SK-N-SH treated with all-trans-retinoic acid at 6 μM for 48 hours (cell line): Measurements from ENCODE around the gene LRRC52.

Source experiments
- ARNTL ChIP-seq: fragments of 450-650 bp; formaldehyde crosslinking; IDR thresholded peaks from 2 replicates; pipeline ENCODE4 v1.5.0; 2020; ENCODE audit warnings: low read depth, mild to moderate bottlenecking, moderate library complexity, borderline replicate concordance
- OSR1 ChIP-seq: fragments of 250-450 bp; sonication (Bioruptor Pico); IDR thresholded peaks from 2 replicates; pipeline ENCODE4 v1.8.0; 2022; ENCODE audit warnings: moderate library complexity, mild to moderate bottlenecking, inconsistent platforms
- PPARA ChIP-seq: fragments of 250-450 bp; sonication (Bioruptor Pico); IDR thresholded peaks from 2 replicates; pipeline ENCODE4 v1.5.0; 2020; ENCODE audit warnings: mild to moderate bottlenecking, borderline replicate concordance
- TOX ChIP-seq: fragments of 250-450 bp; sonication (Bioruptor Pico); IDR thresholded peaks from 2 replicates; pipeline ENCODE4 v1.8.0; 2021; ENCODE audit warnings: mild to moderate bottlenecking, moderate library complexity, borderline replicate concordance
- ZC3H10 ChIP-seq: fragments of 250-450 bp; sonication (Bioruptor Pico); IDR thresholded peaks from 2 replicates; pipeline ENCODE4 v1.5.1; 2021; ENCODE audit warnings: mild to moderate bottlenecking, moderate library complexity
- TF ChIP-seq, protein P1 (sequence below): fragments of 250-450 bp; sonication (Bioruptor Pico); IDR thresholded peaks from 2 replicates; pipeline ENCODE4 v1.8.0; 2020; ENCODE audit warnings: mild to moderate bottlenecking, moderate library complexity, borderline replicate concordance

DNA sequence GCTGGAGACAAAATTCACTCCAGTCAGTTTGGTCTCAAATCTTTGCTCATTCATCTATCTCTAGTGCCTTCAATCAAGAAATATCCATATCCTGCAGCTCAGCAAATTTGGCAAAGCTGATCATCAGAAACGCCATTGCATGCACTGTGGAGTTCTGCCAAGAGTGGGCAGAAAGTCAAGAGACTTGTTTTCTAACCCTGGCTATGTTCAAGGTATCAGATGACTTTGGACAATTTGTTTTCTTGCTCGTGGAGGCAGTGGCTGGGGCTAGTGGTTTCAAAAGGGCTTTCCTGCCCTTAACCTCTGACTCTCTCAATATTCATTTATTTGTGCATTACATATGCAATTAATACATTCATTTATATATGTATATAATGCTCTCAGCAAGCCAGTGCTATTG is 12.8 kb upstream of the LRRC52 start:
- no peak for TF ChIP-seq ZC3H10 (CRISPR knock-in tag)
- no peak for TF ChIP-seq OSR1 (CRISPR knock-in tag)
- TF ChIP-seq, protein P1, sequence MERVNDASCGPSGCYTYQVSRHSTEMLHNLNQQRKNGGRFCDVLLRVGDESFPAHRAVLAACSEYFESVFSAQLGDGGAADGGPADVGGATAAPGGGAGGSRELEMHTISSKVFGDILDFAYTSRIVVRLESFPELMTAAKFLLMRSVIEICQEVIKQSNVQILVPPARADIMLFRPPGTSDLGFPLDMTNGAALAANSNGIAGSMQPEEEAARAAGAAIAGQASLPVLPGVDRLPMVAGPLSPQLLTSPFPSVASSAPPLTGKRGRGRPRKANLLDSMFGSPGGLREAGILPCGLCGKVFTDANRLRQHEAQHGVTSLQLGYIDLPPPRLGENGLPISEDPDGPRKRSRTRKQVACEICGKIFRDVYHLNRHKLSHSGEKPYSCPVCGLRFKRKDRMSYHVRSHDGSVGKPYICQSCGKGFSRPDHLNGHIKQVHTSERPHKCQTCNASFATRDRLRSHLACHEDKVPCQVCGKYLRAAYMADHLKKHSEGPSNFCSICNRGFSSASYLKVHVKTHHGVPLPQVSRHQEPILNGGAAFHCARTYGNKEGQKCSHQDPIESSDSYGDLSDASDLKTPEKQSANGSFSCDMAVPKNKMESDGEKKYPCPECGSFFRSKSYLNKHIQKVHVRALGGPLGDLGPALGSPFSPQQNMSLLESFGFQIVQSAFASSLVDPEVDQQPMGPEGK = no peak
- no peak for TF ChIP-seq ARNTL (CRISPR knock-in tag)
- TF ChIP-seq TOX = no peak
- TF ChIP-seq PPARA = no peak
